Heart right ventricle (tissue), 16 donors: ENCODE data around the gene ATP2C2. TPM values are rescaled to one million over a fixed set of nuclear protein-coding genes. Genes with fewer than 3 reads are reported as not detected.

Experiments
- ATAC-seq, 8 donors: fragments of 200-7000 bp; cut with Tn5 transposase; one replicate each; pipeline ENCODE4 v1.9.1; 2020; ENCODE audit warnings: mild to moderate bottlenecking in 8 of 8, moderate library complexity in 8 of 8, moderate number of reproducible peaks in 1 of 8
- DNase-seq, 2 donors: peaks; one replicate each; pipeline ENCODE4 v3.0.0-alpha.2; 2020
- H3K27ac ChIP-seq, 10 donors: fragments of 200-600 bp; sonication (generic) in 2 of 10; one replicate each; pipeline versions ENCODE4 v1.5.0 to v1.8.0; 2020 to 2022; ENCODE audit warnings: mild to moderate bottlenecking in 3 of 10
- H3K27me3 ChIP-seq, 7 donors: fragments of 200-600 bp; one replicate each; pipeline ENCODE4 v1.8.0; 2021 to 2022; ENCODE audit warnings: mild to moderate bottlenecking in 2 of 7
- H3K36me3 ChIP-seq, 9 donors: fragments of 200-600 bp; sonication (generic) in 1 of 9; one replicate each; pipeline versions ENCODE4 v1.5.0 to v1.8.0; 2020 to 2022; ENCODE audit warnings: mild to moderate bottlenecking in 2 of 9
- H3K4me1 ChIP-seq, 9 donors: fragments of 200-600 bp; sonication (generic) in 1 of 9; one replicate each; pipeline versions ENCODE4 v1.5.0 to v1.8.0; 2020 to 2022; ENCODE audit warnings: mild to moderate bottlenecking in 4 of 9
- H3K4me3 ChIP-seq, 10 donors: fragments of 200-600 bp; sonication (generic) in 2 of 10; one replicate each; pipeline versions ENCODE4 v1.5.0 to v1.8.0; 2020 to 2022; ENCODE audit warnings: mild to moderate bottlenecking in 7 of 10, moderate library complexity in 2 of 10
- H3K9me3 ChIP-seq, 11 donors: fragments of 200-600 bp in 10 of 11; sonication (generic) in 2 of 11; one replicate each; pipeline versions ENCODE4 v1.5.0 to v1.8.0; 2013 to 2022; ENCODE audit warnings: mild to moderate bottlenecking in 2 of 11, control low read depth in 1 of 11, moderate library complexity in 1 of 11
- CTCF ChIP-seq, 9 donors: fragments of 200-600 bp; sonication (generic) in 2 of 9; IDR thresholded peaks; one replicate each; pipeline versions ENCODE4 v1.5.0 to v1.8.0; 2021 to 2022; ENCODE audit warnings: antibody characterized with exemption in 9 of 9, mild to moderate bottlenecking in 5 of 9, moderate library complexity in 1 of 9
- WGBS, 2 donors: extraction: QIAGEN DNeasy Blood & Tissue Kit; methylation state at CpG; one replicate each; pipeline ENCODE4 v1.1.7; 2013; ENCODE audit warnings: inconsistent platforms in 1 of 2; 5-methylcytosine and 5-hydroxymethylcytosine counted together
- intact Hi-C, 10 donors: fragments of 100-400 bp; cut with DNase I; formaldehyde crosslinking; loops; one replicate each; pipeline versions ENCODE4 v1.11.1 to v1.14.2; 2022
- polyA plus RNA-seq, 2 donors: library from polyadenylated mRNA; stranded (reverse); fragments of 200-250 nt; gene quantifications; one replicate each; pipeline ENCODE4 v1.2.3, GENCODE V29; 2013
- total RNA-seq, 10 donors: library from RNA; stranded (reverse); fragmentation: NEBNext Ultra II Directional in 3 of 10; extraction: Animal tissue kit (Norgen Biotek cat#: 25700) in 3 of 10; gene quantifications; one replicate each; pipeline versions ENCODE4 v1.2.1 to v1.2.4, GENCODE V29; 2021 to 2023
- donor health status: Arrhythmogenic right ventricular cardiomyopathy.
- donor health status: ischemic (EF 13 %, LVEDD 7.1; RV severe dilation, severe dysfunction).
- donor health status: healthy with polysubstance abuse.
- donor health status: DM: no; HTN: yes; CAD: no.
- donor health status: DM: no; HTN: no; CAD: no.
- donor health status: ischemic (EF 25% LVEDD 6.9; RV normal size, moderate dysfunction).
- donor health status: ischemic (EF 25% LVEDD 5.7; RV mildly dilated, moderate dysfunction).
- donor health status: healthy.
- donor health status: DM: yes; HTN: yes; CAD: no.
- donor health status: Ischemic cardiomyopathy.
- donor health status: ischemic (EF 35%, LVEDD 5.7; RV mildly dilated, moderate dysfunction).
- donor health status: nonischemic (EF 11% LVEDD 7.7; RV severe dilation, severe dysfunction).
- donor health status: DM: yes; HTN: yes; CAD: no.
- donor health status: PGD.
- donor health status: ischemic (EF 29% LVEDD 5.4; RV normal size, mild dysfunction).
- donor health status: nonischemic (EF 23%, LVEDD 6.1; RV moderate dilation, normal function).

ATP2C2 gene
- total and polyA plus RNA-seq, 12 donors, result 0.01 TPM; not detected in 11

- Histone ChIP-seq H3K9me3 (no peaks in the 10 kb centered on the region), H3K27me3 (peaks cover 0 to 23% (median 4%) of the 10 kb centered on the region in 7 donors), H3K4me3 (no peak overlapping the region), H3K27ac (no peak overlapping the region), H3K4me1 (peaks cover 0 to 4% (median 0%) of the 10 kb centered on the region in 9 donors), H3K36me3 (no peaks in the 10 kb centered on the region)
- no peak for ATAC-seq
- DNase-seq, result no peak
- intact Hi-C loops, result no loop called here
- WGBS, 2 donors, result 75 to 76% methylated on average over 8 of the region's 8 CpGs
- no peak for TF ChIP-seq CTCF (IDR thresholded peaks at IDR 0.05)
These were observed 9.0 kb upstream of the ATP2C2 start for GRCh38 chr16:84359326-84359725.

- no peak overlapping the region for H3K4me3 ChIP-seq
- DNase-seq, result no peak
- peaks cover 0 to 4% (median 0%) of the 10 kb centered on the region in 9 donors for H3K4me1 ChIP-seq
- 79 to 80% methylated on average over 15 of the region's 15 CpGs for WGBS, 2 donors
- intact Hi-C loops, result no loop called here
- H3K27me3 ChIP-seq, result peaks cover 0 to 26% (median 7%) of the 10 kb centered on the region in 7 donors
- TF ChIP-seq CTCF (IDR thresholded peaks at IDR 0.05), result no peak
- no peak for ATAC-seq
- H3K9me3 ChIP-seq, result no peaks in the 10 kb centered on the region
- H3K27ac ChIP-seq, result no peak overlapping the region
- no peaks in the 10 kb centered on the region for H3K36me3 ChIP-seq
These were observed 8.2 kb upstream of the ATP2C2 start for GRCh38 chr16:84360170-84360569.

- peaks cover 0 to 30% (median 9%) of the 10 kb centered on the region in 7 donors for H3K27me3 ChIP-seq
- H3K9me3 ChIP-seq, result no peaks in the 10 kb centered on the region
- H3K4me1 ChIP-seq, result peaks cover 0 to 4% (median 0%) of the 10 kb centered on the region in 9 donors
- ATAC-seq (no peak), DNase-seq (no peak)
- H3K4me3 ChIP-seq, result no peak overlapping the region
- no peak for TF ChIP-seq CTCF (IDR thresholded peaks at IDR 0.05)
- H3K27ac ChIP-seq, result no peak overlapping the region
- H3K36me3 ChIP-seq, result no peaks in the 10 kb centered on the region
- WGBS, 2 donors, result 78 to 96% methylated on average over 4 of the region's 4 CpGs
- intact Hi-C loops, result no loop called here
These were observed 7.6 kb upstream of the ATP2C2 start for GRCh38 chr16:84360748-84361147.

GRCh38 chr16:84361546-84361945 is 6.8 kb upstream of the ATP2C2 start:
- TF ChIP-seq CTCF (IDR thresholded peaks at IDR 0.05), result no peak

More at GRCh38 chr16:84361546-84361945, 6.8 kb upstream of the ATP2C2 start:
- H3K4me1 ChIP-seq, result peaks cover 0 to 4% (median 0%) of the 10 kb centered on the region in 9 donors
- 91 to 95% methylated on average over 5 of the region's 5 CpGs for WGBS, 2 donors
- H3K27ac ChIP-seq, result no peak overlapping the region
- intact Hi-C loops, result no loop called here
- ATAC-seq (no peak), DNase-seq (no peak)
- no peak overlapping the region for H3K4me3 ChIP-seq
- no peaks in the 10 kb centered on the region for H3K9me3 ChIP-seq
- H3K27me3 ChIP-seq, result peaks cover 0 to 27% (median 14%) of the 10 kb centered on the region in 7 donors
- H3K36me3 ChIP-seq, result no peaks in the 10 kb centered on the region
